ENCODE results near the gene SHPK. TPM values are rescaled to one million over a fixed set of nuclear protein-coding genes. Genes with fewer than 3 reads are reported as not detected.

Gene SHPK
- total RNA-seq, 1 experiment from 2014 or later = 11.3 TPM

GRCh38 chr17:3660311-3660891, 24.4 kb upstream of the SHPK start:
- no peak for DNase-seq (ENCODE audit: low read depth)

- peak; percentile 86 for DNase-seq (ENCODE audit: low read depth)
Measured at GRCh38 chr17:3659541-3660111, 23.6 kb upstream of the SHPK start.

GRCh38 chr17:3658784-3659449, 22.9 kb upstream of the SHPK start:
- no peak for DNase-seq (ENCODE audit: low read depth)

GRCh38 chr17:3657874-3658783, 22.1 kb upstream of the SHPK start:
- DNase-seq (ENCODE audit: low read depth) = no peak

- DNase-seq (ENCODE audit: low read depth) = no peak
Measured at GRCh38 chr17:3657588-3657869, 21.5 kb upstream of the SHPK start.

GRCh38 chr17:3656755-3657587, 20.9 kb upstream of the SHPK start:
- DNase-seq (ENCODE audit: low read depth) = no peak

GRCh38 chr17:3656353-3656752, 20.3 kb upstream of the SHPK start:
- DNase-seq (ENCODE audit: low read depth) = no peak

GRCh38 chr17:3655766-3656165, 19.7 kb upstream of the SHPK start:
- DNase-seq (ENCODE audit: low read depth) = no peak

- DNase-seq (ENCODE audit: low read depth) = peak; percentile 43
Measured at GRCh38 chr17:3647769-3648555, 11.9 kb upstream of the SHPK start.

- DNase-seq (ENCODE audit: low read depth) = no peak
Measured at GRCh38 chr17:3647251-3647650, 11.2 kb upstream of the SHPK start.

GRCh38 chr17:3645310-3645709, 9.3 kb upstream of the SHPK start:
- no peak for DNase-seq (ENCODE audit: low read depth)

GRCh38 chr17:3643889-3644349, 7.9 kb upstream of the SHPK start:
- no peak for DNase-seq (ENCODE audit: low read depth)

GRCh38 chr17:3641717-3642486, 5.9 kb upstream of the SHPK start:
- DNase-seq (ENCODE audit: low read depth) = no peak

- DNase-seq (ENCODE audit: low read depth) = no peak
Measured at GRCh38 chr17:3641014-3641413, 5.0 kb upstream of the SHPK start.

GRCh38 chr17:3639981-3640596, 4.0 kb upstream of the SHPK start:
- DNase-seq (ENCODE audit: low read depth) = peak; percentile 51

GRCh38 chr17:3636908-3637373, 891 bp upstream of the SHPK start:
- no peak for DNase-seq (ENCODE audit: low read depth)

- DNase-seq (ENCODE audit: low read depth) = peak; percentile 59
Measured at GRCh38 chr17:3635474-3636153, 436 bp downstream of the SHPK start.

- DNase-seq (ENCODE audit: low read depth) = no peak
Measured at GRCh38 chr17:3632287-3632686, 3.8 kb downstream of the SHPK start.

- no peak for DNase-seq (ENCODE audit: low read depth)
Measured at GRCh38 chr17:3630781-3631180, 5.3 kb downstream of the SHPK start.

All from RPMI7951 (cell line).